SK-N-SH treated with all-trans-retinoic acid at 6 μM for 48 hours (cell line): ENCODE results near the gene SP1.
A peak's percentile ranks its signal among the peaks of the same experiment; 100 is the strongest.
"Not testable (repeated sequence)": the region's sequence is repeated elsewhere in the genome, so short reads cannot be mapped to it uniquely, and the experiment has no call there.

Experiments used
- ATAC-seq: fragments of 200-7000 bp; cut with Tn5 transposase; 3 replicates; pipeline ENCODE4 v1.9.1; 2020; ENCODE audit warnings: mild to moderate bottlenecking, moderate library complexity
- ARNTL ChIP-seq: fragments of 450-650 bp; formaldehyde crosslinking; IDR thresholded peaks from 2 replicates; pipeline ENCODE4 v1.5.0; 2020; ENCODE audit warnings: low read depth, mild to moderate bottlenecking, moderate library complexity, borderline replicate concordance
- BACH2 ChIP-seq: fragments of 250-450 bp; sonication (Bioruptor Pico); IDR thresholded peaks from 2 replicates; pipeline ENCODE4 v1.9.0; 2021; ENCODE audit warnings: mild to moderate bottlenecking, borderline replicate concordance
- CREB5 ChIP-seq: fragments of 250-450 bp; sonication (Bioruptor Pico); IDR thresholded peaks from 2 replicates; pipeline ENCODE4 v1.5.1; 2020; ENCODE audit warnings: low read depth, mild to moderate bottlenecking, moderate library complexity
- CSDC2 ChIP-seq: fragments of 250-450 bp; sonication (Bioruptor Pico); IDR thresholded peaks from 2 replicates; pipeline ENCODE4 v1.5.0; 2020; ENCODE audit warnings: mild to moderate bottlenecking, moderate library complexity
- CSRNP3 ChIP-seq: fragments of 250-450 bp; sonication (Bioruptor Pico); IDR thresholded peaks from 2 replicates; pipeline ENCODE4 v1.5.1; 2021; ENCODE audit warnings: mild to moderate bottlenecking, moderate library complexity
- ESRRG ChIP-seq: fragments of 250-450 bp; sonication (Bioruptor Pico); IDR thresholded peaks from 2 replicates; pipeline ENCODE4 v1.6.1; 2021; ENCODE audit warnings: mild to moderate bottlenecking
- GLIS3 ChIP-seq: fragments of 250-450 bp; sonication (Bioruptor Pico); IDR thresholded peaks from 2 replicates; pipeline ENCODE4 v1.5.0; 2020; ENCODE audit warnings: mild to moderate bottlenecking, moderate library complexity
- POU6F1 ChIP-seq: fragments of 250-450 bp; sonication (Bioruptor Pico); IDR thresholded peaks from 2 replicates; pipeline ENCODE4 v1.8.0; 2021; ENCODE audit warnings: low read depth, mild to moderate bottlenecking, moderate library complexity, borderline replicate concordance
- PPARA ChIP-seq: fragments of 250-450 bp; sonication (Bioruptor Pico); IDR thresholded peaks from 2 replicates; pipeline ENCODE4 v1.5.0; 2020; ENCODE audit warnings: mild to moderate bottlenecking, borderline replicate concordance
- TOX ChIP-seq: fragments of 250-450 bp; sonication (Bioruptor Pico); IDR thresholded peaks from 2 replicates; pipeline ENCODE4 v1.8.0; 2021; ENCODE audit warnings: mild to moderate bottlenecking, moderate library complexity, borderline replicate concordance
- ZC3H10 ChIP-seq: fragments of 250-450 bp; sonication (Bioruptor Pico); IDR thresholded peaks from 2 replicates; pipeline ENCODE4 v1.5.1; 2021; ENCODE audit warnings: mild to moderate bottlenecking, moderate library complexity
- ZNF70 ChIP-seq: fragments of 450-650 bp; formaldehyde crosslinking; IDR thresholded peaks from 2 replicates; pipeline ENCODE4 v1.5.0; 2020; ENCODE audit warnings: mild to moderate bottlenecking, moderate library complexity
- ZNF8 ChIP-seq: fragments of 450-650 bp; formaldehyde crosslinking; IDR thresholded peaks from 2 replicates; pipeline ENCODE4 v1.5.0; 2020; ENCODE audit warnings: mild to moderate bottlenecking, moderate library complexity
- TF ChIP-seq, protein P1 (sequence below): fragments of 250-450 bp; sonication (Bioruptor Pico); IDR thresholded peaks from 2 replicates; pipeline ENCODE4 v1.5.0; 2020; ENCODE audit warnings: mild to moderate bottlenecking, moderate library complexity

Gene SP1

GRCh38 chr12:53443955-53444354, 64.0 kb downstream of the SP1 start (continued):
- TF ChIP-seq CREB5 (CRISPR knock-in tag) (no peak), ESRRG (no peak)
- TF ChIP-seq, protein P1, sequence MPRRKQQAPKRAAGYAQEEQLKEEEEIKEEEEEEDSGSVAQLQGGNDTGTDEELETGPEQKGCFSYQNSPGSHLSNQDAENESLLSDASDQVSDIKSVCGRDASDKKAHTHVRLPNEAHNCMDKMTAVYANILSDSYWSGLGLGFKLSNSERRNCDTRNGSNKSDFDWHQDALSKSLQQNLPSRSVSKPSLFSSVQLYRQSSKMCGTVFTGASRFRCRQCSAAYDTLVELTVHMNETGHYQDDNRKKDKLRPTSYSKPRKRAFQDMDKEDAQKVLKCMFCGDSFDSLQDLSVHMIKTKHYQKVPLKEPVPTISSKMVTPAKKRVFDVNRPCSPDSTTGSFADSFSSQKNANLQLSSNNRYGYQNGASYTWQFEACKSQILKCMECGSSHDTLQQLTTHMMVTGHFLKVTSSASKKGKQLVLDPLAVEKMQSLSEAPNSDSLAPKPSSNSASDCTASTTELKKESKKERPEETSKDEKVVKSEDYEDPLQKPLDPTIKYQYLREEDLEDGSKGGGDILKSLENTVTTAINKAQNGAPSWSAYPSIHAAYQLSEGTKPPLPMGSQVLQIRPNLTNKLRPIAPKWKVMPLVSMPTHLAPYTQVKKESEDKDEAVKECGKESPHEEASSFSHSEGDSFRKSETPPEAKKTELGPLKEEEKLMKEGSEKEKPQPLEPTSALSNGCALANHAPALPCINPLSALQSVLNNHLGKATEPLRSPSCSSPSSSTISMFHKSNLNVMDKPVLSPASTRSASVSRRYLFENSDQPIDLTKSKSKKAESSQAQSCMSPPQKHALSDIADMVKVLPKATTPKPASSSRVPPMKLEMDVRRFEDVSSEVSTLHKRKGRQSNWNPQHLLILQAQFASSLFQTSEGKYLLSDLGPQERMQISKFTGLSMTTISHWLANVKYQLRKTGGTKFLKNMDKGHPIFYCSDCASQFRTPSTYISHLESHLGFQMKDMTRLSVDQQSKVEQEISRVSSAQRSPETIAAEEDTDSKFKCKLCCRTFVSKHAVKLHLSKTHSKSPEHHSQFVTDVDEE (CRISPR knock-in tag) = no peak

GRCh38 chr12:53444593-53445325, 64.8 kb downstream of the SP1 start:
- ATAC-seq = not testable (repeated sequence)

- ATAC-seq = no peak
Observed at GRCh38 chr12:53450936-53451335, 71.0 kb downstream of the SP1 start.

DNA sequence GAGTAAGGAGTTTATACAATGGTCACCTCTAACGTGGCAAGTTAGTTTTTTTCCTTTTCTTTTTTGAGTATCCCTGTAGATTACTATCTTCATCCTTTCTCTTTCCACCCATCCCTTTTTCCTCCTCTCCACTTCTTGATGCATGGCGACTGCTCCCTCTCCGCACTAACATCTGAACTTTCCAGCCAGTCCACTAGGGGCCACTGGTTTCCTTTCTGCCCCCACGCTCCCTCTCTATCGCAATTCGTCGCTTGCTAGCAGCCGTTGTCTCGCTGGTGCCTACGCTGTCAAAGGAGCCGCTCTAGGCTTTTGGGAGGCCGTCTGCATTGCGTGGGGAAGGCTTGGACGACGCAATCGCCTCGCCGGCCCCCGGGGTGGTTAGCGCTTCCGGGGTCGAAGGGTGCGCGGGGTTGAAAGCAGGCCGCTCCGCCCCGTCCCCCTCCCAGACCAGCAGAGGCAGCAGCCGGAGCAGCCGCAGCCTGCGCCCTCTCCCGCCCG, 71.7 kb downstream of the SP1 start, which contains the start of gene PCBP2:
TSS of gene PCBP2 (plus strand) at position 442 of the 498 bp plus-strand sequence. CDS start 2,699 bp downstream, outside the sequence.
- peak; percentile 96 for ATAC-seq
- TF ChIP-seq POU6F1 (no peak), ZNF70 (CRISPR knock-in tag) (no peak), CREB5 (CRISPR knock-in tag) (no peak), PPARA (CRISPR knock-in tag) (no peak), ZC3H10 (no peak), ARNTL (CRISPR knock-in tag) (no peak), ZNF8 (CRISPR knock-in tag) (no peak), GLIS3 (CRISPR knock-in tag) (no peak), BACH2 (CRISPR knock-in tag) (no peak), TOX (CRISPR knock-in tag) (no peak), CSRNP3 (CRISPR knock-in tag) (no peak), CSDC2 (CRISPR knock-in tag) (no peak)
- TF ChIP-seq, protein P1 (CRISPR knock-in tag) = no peak; the same call in 1 of the 2 replicates

More at GRCh38 chr12:53450936-53451335, 71.0 kb downstream of the SP1 start:
- no peak for TF ChIP-seq ARNTL (CRISPR knock-in tag)
- TF ChIP-seq ESRRG = no peak
- TF ChIP-seq GLIS3 (CRISPR knock-in tag) = no peak
